M059J (cell line): ENCODE results near the gene LCOR. TPM values are rescaled to one million over a fixed set of nuclear protein-coding genes. Genes with fewer than 3 reads are reported as not detected.
A peak's percentile ranks its signal among the peaks of the same experiment; 100 is the strongest.
"Not testable (repeated sequence)": the region's sequence is repeated elsewhere in the genome, so short reads cannot be mapped to it uniquely, and the experiment has no call there.

ENCODE experiments used
- DNase-seq: peaks from one replicate; pipeline ENCODE4 v3.0.0-alpha.2; 2012; ENCODE audit warnings: low read depth
- total RNA-seq: library from RNA; depleted of rRNA; stranded (reverse); fragments of >200 nt; shearing (Covaris generic); gene quantifications from 2 replicates; pipeline ENCODE4 v1.2.3, GENCODE V29; 2014

LCOR gene
- total RNA-seq, 1 experiment from 2014 or later, result 15.8 TPM

DNA sequence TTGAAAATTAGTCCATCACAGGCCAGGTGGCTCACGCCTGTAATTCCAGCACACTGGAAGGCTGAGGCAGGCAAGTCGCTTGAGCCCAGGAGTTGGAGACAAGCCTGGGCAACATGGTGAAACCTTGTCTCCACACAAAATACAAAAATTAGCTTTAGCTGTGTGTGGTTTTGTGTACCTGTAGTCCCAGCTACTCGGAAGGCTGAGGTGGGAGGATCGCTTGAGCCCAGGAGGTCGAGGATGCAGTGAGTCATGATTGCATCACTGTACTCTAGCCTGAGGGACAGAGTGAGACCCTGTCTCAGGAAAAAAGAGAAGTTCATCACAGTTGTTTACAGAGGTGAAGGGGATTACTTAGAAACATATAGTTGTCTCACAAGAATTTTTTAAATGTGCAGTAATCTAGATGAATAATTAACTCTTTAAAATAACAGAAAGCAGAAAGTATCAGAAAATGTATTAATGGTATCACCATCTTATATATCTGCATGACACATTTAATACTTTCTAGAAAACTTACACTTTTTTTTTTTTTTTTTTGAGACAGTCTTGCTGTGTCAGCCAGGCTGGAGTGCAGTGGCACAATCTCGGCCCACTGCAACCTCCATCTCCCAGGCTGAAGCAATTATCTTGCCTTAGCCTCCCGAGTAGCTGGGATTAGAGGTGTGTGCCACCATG lies 8.9 kb downstream of the LCOR start:
- DNase-seq, result peak; percentile 87

DNA sequence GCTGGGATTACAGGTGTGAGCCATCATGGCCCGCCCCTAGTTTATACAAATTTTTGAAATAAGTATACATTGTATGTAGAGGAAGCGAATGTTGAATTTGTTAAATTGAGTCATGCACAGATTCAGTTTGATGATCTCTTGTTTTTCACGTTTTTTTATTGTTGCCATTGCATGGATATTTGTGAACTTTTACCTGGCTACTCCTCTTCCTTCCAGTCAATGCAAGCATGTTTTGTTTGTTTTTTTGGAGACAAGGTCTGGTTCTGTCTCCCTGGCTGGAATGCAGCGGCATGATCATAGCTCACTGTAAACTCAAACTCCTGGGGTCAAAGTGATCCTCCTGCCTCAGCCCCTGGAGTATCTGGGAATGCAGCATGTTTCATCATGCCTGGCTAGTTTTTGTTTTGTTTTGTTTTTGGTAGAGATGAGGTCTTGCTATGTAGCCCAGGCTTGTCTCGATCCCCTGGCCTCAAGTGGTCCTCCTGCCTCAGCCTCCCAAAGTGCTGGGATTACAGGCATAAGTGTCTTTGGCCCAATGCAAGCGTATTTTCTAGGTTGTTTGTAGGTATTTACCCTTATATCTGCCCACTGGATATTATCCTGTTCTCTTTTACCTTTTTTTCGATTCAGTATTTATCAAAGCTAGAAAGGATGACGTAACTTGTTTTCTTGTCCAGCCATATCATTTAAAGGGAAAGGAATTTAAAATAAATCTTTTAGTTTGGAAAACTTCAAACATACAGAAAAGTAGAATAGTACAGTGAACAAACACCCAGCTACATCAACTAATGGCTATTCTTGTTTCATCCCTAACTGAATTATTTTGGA lies 11.0 kb downstream of the LCOR start:
- DNase-seq, result peak; percentile 32

GRCh38 chr10:96843823-96844222 lies 11.7 kb downstream of the LCOR start:
- DNase-seq, result no peak

DNA sequence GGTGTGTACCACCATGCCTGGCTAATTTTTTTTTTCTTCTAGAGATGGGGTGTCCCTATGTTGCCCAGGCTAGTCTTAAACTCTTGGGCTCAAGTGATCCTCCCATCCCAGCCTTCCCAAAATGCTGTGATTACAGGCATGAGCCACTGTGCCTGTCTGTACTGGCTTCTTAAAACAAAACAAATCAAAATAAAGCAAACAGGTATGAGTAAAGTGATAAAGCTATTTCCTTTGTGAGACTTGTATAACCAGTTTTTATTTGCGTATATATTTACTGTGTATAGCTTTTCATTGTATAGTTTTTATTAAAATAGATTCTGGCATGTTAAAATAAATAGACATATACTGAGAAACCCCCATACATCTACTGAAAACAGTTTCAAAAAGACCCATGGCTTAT lies 14.3 kb downstream of the LCOR start:
- DNase-seq, result no peak

DNA sequence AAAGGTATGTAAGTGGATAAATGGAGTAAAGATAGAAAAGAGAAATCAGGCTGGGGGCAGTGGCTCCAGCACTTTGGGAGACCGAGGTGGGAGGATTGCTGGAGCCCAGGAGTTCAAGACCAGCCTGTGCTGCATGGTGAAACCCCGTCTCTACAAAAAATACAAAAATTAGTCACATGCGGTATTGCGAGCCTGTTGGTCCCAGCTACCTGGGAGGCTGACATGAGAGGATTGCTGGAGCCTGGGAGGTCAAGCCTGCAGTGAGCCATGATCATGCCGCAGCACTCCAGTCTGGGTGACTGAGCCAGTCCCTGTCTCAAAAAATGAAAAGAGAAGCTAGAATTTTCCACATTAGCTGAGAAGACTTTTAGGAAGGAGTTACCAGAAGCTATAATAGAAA lies 14.8 kb downstream of the LCOR start:
- no peak for DNase-seq

- not testable (repeated sequence) for DNase-seq
Measured at GRCh38 chr10:96847356-96847755, 15.3 kb downstream of the LCOR start.

DNA sequence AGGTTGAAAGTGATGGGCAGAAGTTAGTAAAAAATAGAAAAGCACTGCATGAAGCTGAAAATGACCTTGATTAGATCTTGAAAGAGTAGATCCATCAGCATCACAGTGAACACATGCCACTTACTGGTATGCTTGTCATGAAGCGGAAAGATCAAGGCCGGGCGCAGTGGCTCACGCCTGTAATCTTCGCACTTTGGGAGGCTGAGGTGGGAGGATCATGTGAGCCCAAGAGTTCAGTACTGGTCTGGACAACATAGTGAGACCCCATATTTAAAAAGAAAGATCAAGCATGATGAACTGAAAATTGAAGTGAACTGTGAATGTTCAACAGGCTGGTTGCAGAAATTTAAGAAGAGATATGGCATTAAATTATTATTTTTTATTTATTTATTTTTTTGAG lies 18.0 kb downstream of the LCOR start:
- no peak for DNase-seq

GRCh38 chr10:96850825-96851224 lies 18.7 kb downstream of the LCOR start:
- peak; percentile 75 for DNase-seq

GRCh38 chr10:96851281-96851680 lies 19.2 kb downstream of the LCOR start:
- no peak for DNase-seq

DNA sequence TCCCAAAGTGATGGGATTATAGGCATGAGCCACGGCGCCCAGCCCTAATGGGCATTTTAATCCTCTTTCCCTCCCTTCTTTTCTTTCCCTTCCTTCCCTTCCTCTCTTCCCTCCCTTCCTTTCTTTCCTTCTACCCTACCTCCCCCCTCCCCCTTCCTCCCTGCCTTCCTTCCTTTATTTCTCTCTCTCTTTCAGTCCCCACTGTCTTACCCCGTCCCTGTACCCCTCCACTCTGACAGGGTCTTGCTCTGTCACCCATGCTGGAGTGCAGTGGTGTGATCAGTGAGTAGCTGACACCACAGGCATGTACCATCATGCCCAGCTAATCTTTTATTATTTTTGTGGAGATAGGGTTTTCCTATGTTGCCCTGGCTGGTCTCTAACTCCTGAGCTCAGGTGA lies 24.2 kb downstream of the LCOR start:
- DNase-seq, result no peak

DNA sequence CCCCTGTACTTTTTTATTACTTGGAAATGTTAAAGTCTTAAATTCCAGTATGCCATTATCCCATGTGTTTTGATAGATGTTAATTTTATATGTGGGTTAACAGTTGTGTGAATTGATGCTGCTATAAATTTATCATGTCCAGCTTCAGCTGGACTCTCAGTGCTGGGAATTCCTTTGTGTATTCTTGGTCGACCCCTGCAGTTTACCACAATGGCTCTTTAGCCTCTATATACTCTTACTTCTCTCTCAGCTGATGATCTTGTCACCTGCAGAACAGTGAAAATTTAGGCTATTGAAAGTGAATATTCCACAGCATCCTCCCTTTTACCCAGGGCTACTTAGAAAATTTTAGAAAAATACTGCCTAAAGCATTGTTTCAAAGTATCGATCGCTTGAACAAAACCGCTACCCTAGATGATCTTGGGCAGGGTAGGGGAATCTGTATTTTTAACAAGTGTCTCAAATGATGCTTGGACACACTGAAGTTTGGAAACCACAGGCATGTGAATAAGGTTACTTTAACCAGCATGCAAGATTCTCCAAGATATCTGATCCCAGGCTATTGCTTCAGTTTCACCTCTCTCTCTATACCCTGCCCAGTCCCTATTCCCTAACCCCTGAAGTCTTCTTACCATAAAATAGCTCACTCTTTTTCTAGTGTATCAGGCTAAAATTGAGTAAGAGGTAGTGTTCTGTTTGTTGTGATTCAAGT lies 25.4 kb downstream of the LCOR start:
- DNase-seq, result peak; percentile 68

DNA sequence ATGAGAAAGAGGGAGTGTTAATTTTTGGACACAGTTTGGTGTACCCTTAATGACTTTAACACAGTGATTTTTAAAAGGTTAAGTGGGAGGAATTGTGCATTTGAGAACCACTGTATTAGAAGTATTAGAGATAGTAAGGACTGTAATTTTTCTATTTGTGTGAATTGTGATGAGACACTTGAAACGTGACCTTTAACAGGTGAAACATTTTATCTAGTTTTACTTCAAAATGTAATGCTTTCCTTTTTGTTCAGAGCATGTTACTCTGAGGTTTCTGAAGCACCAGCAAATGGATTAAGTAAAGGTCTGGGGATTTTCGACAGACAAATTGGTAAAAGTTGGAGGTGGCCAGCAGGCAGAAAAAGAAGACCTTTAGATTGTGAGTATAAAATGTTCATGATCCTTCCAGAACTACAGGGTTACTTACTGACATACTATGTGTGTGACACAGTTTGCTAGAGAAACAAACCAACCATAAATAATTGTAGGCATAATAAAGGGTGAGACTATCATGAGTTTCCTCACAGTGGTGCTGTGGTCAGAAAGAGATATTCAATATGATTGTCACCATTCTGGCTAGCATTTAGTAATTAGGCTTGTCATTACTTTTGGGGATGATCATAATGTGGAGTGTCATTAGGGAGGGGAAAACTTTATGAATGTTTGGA lies 26.1 kb downstream of the LCOR start:
- peak; percentile 69 for DNase-seq

- no peak for DNase-seq
Measured at GRCh38 chr10:96858706-96859050, 26.6 kb downstream of the LCOR start.

DNA sequence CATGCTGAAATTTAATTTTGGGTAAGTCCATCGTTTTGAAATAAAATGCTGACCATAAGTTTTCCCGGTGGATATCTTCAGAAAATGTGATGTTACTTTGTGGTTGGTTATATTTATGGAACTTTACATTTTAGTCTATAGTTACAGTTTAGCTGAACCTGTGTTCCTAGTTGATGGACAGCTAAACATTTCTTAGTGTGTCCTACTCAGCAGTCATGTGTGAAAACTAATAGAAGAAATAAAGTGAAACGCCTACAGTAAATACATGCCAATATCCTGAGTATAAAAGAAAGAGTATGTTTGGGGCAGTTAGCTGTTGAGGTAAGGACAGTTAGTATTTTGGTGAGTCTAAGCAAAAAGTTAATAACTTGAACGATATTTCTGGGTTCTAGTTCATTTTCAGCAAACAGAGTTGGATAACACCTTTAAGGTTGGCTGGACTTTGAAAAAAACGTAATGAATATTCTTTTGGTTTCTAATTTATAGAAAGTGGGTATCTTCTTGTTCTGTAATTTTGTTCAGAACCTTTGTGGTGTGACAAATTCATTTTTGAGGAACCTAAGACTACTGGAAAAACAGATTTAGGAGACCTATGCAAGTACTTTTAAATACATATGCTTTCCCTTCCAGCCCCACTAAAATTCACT lies 28.7 kb downstream of the LCOR start:
- no peak for DNase-seq

- peak; percentile 90 for DNase-seq
Measured at GRCh38 chr10:96863922-96864543, 31.9 kb downstream of the LCOR start.

DNA sequence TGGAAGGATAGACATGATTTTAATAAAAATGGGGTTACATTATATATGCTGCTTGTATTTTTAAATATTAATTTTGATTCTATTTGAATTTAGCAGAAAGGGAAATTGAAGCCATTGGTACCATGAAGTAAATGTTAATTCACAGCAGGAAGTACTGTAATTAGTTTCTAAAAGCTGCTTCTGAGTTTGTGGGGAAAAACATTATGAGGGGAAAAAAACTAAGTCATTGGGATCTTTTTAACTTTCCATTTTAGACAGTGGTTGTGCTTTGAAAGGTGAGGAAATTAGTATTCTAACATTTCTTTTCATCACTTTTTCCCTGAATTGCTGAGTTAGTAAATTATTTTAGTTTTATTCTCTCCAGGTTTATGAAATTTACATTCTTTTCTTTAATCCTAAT lies 41.0 kb downstream of the LCOR start:
- no peak for DNase-seq

GRCh38 chr10:96873756-96874467 lies 41.8 kb downstream of the LCOR start:
- no peak for DNase-seq

DNA sequence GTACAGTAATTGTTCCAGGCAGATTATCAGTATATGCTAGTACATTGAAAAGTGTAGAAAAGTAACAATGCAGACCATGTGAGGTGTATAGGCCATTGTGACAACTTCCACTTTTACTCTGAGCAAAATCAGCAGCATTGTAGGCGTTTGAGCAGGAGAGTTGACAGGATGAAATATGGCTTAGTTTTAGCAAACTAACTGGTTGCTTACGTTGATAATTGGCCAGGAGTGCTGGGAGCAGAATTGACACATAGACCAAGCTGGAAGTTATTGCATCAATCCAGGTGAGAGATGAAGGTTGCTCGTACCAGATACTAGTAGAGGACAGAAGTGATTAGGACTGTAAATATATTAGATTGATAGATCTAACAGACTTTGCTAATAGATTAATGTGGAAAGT lies 46.0 kb downstream of the LCOR start:
- DNase-seq, result no peak

DNA sequence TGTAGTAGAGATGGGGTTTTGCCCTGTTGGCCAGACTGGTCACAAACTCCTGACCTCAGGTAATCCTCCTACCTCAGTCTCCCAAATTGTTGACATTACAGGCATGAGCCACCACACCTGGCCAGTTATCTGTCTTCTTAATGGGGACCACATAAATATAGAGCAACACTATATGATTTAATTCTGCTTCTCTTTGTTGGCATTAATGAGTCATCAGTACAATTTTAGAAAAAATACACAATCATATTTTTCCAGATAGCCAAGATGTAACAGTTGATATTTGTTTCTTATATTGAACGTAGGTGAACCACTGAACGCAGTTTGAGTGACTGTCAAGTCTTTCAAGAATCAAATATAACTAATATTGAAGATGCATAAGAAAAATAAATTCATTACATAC lies 48.5 kb downstream of the LCOR start:
- DNase-seq, result no peak

GRCh38 chr10:96889415-96890171 lies 57.5 kb downstream of the LCOR start:
- no peak for DNase-seq
